ENCODE results near the gene HAAO.

HAAO gene

DNA sequence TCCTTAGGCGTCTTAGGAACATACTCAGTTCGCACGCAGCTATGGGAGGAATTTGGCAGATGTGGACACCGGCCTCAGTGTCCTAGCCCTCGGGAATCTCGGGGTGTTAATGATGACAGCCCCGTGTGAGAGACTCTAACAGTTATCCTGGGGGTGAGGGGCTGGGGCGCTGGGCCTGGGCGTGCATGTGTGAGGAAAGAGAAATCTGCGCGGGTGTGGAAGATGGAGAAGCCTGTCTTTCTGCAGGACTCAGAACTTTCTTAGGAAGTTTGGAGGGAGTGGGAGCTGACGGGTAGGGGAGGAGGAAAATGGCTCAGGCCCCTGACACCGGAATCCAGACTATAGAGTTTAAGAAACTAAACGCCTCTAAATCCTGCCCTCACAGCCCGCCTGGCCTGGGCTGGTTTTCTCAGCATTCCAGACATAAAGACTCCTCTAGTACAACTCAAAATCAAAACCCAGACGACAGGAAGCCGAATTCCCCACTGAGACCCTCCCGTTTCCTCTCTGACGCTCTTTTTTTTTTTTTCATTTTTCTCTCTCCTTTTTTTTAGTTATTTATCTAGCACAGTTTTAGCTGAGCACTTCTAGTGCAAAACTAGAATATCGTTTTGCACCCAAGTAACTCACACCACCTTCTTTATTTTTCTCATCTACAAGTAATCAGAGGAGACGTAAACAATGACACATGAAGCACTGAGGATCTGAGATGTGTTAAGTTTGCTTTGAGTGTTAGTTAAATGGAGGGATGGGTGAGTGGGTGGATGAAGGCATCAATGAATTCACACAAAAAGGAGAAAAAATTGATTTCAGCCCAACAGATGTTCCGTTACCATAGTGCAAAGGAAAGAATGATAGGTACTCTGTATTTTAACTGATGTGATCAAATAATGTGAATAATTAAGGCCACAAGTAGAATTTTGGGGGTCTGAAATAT is 1.2 kb upstream of the HAAO start:
- DNase-seq, result peak in 1 of 56 donors; percentile 40

DNA sequence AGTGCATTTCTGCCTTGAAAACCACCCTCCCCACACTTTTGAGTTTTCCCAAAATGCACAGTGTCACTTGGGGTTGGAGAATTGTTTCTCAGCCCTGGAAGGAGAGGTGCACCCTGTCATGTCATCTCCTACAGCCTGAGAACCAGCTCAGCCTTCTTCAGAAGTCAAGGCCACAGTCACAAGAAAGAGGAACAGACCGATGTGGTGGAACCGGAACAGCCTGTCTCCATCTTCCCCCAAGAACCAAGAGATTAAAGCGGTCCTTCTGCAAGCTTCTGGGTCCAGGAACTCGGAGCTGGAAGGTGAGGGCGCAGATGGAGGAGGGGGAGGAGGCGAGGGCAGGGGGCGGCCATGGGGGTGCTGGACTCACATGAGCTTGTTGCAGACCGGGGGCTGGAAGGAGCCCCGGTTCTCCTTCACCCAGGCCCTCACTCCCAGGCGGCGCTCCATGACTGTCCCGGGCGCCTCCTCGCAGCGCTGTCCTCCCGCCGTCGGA is 248 bp downstream of the HAAO start:
- no peak for DNase-seq

DNA sequence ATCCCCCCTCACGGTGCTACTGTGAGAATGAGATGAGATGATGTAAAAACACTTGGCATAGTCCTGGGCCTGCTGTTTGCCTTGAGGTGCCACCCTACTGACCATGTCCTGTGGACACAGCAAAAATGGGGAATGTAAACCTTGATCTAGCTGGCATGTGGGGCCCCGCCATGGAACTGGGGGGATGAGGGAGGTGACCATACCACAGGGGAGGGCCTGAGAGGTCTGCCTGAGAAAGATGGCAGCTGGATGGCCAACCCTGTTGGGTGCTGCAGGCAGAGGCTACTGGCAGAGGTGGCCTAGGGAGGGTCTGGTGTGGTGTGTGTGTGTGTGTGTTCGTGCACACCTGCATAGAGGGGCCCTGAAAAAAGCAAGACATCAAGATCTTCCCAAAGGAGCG is 777 bp downstream of the HAAO start:
- no peak for DNase-seq

DNA sequence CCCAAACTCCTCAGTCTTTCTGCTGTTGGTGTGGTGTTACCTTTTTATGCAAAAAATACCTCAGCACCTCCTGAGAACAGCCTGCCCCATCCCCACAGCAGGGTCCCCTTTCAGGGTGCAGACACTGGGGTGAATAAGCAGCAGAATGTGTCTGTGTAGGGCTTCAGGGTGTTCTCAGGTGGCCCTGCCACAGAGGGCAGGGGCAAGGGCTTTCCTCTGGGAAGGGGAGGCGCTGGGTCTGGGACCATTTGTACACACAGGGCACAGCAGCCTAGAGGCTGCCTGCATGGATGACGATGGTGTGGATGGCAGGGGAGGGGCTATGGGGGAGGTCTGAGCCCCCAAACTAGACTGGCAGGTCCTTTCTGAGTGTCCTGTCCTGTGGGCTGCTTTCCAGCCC is 2.6 kb downstream of the HAAO start:
- no peak for DNase-seq

DNA sequence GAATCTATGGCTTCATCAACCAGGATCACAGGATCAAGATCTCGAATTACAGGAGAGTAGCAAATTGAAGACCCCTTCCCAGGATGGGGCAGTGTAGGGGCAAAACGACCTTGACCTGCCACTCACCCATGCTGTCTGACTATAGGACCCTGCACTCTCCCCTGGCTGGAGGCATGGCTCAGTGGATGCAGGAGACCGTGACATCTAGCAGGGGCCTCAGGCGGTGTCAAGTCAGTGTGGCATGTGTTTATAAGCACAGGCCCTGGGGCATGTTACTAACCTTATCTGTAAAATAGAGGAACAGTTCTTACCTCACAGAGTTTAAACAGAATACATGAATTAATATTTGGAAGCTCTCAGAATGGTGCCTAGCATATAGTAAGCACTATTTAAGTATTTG is 3.5 kb downstream of the HAAO start:
- DNase-seq, result no peak

DNA sequence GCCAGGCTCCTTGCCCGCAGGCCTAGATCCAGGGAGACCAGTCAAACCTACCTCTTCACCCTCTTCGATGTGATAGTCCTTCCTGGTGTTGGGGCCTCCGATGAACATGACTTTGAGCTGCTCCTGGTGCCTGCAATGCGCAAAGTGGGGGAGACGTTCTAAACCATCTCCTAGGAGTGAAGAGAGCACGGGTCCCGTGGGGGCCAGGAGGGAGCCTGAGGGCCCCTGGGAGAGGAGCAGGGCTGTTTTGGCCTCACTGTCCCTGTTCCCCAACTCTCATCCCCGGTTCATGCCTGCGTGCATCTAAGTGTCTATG is 3.9 kb downstream of the HAAO start:
- DNase-seq, result no peak

DNA sequence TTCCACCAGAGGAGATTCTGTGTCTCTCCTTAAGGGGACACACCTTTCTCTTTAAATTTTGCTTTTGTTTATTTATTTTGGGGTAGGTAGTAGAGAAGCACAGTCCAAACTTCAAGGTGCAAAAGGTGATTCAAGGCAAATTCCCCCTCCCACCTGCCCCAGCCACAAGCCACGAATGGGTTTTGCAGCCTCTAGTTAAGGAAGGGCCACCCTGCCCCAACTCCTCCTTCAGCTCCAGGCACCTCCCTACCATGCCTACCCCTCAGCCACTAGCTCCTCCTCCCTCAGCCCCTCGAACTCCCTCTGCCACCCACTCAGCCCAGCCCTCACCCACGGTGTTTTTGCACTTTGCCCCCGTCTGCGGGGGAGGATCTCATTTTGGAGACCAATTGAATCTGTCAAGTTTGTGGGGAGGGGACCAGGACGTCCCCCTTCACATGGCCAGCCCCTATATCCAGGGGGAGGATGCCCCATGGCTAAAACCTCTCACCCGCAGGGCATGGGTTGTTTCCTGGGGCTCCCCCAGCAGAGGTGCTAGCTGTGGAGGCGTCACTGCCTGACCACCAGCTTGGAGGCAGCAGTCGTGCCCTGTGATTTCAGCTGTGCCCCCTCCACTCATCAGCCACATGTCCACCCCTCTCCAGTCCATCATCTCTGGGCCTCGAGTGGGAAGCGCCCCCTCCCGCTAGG is 4.5 kb downstream of the HAAO start:
- DNase-seq, result no peak

DNA sequence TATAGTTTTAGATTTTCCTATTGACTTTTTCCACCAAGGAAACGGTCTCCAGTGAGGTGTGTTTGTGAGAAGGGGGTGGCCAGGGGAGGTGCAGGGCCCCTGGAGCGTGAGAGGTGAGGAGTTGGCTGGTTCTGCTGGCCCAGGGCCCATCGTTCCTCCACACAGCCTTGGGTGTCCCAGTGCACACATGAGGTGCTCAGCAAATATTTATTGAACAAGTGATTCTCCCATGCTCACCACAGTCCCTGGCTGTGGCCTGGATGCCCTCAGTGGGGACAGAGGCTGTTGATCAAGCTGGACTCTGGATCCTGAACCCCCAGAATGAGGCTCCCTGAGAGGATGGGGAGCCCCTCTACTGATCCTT is 5.0 kb downstream of the HAAO start:
- DNase-seq, result no peak

DNA sequence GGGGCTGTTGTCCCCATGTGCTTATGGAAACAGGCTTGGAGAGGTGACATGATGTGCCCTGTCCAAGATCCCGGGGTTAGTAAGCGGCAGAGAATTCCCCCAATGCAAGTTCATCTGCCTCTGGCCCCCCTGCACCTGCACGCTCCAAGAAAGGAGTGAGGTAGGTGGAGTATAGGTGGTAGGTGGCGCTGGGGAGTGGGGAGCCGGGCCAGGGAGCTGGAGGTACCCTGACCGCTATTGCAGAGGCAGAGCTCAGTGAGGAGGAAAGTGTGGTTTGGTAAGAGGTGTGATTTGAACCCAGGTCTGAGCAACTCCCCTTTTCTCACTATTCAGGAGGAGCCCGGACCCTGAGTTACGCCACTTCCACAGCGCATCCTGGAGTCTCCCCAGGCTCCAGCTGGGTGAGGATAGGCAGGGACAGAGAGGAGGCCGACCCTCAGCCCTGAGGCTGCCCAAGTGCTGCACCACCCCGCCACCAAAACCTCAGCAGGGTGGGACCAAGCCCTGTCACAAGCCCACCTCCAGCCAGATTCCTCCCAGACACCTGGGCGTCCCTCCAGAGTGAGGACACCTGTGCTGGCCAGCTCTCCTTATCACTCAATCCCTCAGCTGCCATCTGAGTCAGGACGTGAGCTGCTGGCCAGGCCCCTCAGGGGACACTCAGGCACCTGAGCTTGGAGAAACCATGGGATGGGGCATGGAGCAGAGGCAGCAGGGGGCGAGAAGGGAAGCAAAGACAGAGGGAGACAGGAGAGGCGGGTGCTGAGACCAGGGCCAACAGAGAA is 5.6 kb downstream of the HAAO start:
- no peak for DNase-seq

DNA sequence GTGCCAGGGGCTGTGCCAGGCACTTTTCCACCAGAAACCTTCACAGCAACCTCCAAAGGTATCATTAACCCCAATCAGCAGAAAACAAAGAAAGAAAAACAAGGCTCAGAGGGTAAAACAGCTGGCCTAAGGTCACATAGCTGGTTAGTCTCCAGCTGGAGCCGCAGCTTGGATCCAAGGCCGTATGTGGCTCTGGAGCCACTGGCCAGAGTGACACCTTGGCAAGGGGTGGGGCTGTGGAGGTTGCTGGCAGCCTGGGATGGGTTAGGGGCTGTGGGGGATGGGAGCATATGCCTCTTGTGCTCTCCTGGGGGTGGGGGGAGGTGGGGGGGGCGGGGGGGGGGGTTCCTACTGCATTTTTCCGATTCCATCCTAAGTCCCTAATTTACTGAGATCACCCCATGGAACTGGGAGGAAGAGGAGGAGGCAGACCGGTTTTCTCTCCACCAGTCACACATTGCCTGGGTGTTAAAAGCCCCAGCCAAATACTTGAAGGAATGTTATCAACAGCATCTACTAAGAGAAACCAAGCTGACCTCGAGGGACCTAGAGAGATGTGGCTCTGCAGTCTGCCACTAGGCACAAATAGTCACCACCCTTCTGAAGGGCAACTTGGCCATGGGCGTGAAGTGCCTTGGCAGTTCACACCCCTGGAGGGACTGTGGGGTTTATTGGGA is 8.0 kb downstream of the HAAO start:
- DNase-seq, result no peak

DNA sequence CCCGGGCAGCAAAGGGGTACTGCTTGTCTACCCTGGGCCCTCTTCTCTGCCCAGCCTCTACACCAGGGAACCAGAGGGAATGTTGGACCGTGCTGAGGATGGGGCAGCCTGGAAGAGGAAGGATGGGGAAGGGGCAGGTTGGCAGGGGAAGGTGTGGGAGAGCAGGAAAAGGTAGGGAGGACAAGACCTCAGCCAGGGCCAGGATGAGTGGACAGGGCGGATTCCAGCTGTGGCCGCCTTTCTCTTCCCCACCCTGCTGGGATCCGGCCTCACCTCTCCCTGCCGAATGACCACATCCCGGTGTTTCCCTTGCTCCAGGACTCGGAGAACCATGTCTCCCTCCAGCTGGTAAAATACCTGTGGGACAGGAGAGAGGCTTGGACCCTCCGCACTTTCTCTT is 8.9 kb downstream of the HAAO start:
- no peak for DNase-seq

DNA sequence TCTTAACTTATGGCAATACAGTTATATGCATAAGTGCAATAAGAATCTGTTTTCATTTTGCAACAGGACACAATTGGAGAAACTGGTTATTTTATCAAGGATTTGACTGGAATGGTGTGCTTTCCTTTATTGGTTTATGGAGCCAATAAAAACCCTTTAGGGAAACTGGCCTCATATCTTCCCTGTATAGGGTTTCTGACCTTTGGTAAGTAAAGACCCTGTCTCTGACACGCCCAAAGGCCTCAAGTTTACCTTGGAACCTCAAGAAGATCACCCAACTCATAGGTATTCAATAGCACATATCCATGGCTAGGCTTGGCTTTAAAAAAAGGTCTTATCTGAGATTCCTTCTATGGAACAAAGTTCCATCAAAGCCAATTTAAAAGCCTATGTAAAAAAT is 11.2 kb downstream of the HAAO start:
- no peak for DNase-seq

DNA sequence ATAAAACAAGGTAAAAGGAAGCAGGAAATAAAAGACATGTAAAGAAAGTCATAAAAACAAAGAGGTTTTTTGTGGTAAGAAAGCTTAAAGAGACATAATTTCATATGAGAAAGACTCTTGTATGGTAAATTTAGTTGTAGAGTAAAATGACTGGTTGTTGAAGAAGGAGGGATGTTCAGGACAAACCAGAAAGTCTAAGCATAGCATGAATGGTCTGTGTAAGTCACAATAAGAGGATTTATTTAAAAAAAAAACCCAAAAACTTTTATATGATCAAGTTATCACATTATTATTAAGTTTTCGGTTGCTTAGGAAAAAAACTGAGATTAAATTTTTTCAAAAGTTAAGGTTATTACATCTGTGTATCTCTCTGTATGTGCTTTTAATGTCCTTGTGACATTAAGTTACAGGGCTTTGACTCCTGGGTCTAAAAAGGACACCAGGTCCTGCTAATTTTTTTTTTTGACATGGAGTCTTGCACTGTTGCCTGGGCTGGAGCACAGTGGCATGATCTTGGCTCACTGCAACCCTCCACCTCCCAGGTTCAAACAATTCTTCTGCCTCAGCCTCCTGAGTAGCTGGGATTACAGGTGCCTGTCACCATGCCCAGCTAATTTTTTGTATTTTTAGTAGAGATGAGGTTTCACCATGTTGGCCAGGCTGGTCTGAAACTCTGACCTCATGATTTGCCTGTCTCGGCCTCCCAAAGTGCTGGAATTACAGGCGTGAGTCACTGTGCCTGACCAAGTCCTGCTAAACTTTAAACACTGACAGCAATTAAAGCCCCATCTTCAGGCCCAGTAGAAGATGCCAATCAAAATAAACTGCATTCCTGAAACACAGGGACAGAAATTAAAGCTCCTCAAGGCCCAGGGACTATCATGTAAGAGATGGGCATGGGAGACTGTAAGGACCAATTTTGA is 14.2 kb downstream of the HAAO start:
- no peak for DNase-seq

DNA sequence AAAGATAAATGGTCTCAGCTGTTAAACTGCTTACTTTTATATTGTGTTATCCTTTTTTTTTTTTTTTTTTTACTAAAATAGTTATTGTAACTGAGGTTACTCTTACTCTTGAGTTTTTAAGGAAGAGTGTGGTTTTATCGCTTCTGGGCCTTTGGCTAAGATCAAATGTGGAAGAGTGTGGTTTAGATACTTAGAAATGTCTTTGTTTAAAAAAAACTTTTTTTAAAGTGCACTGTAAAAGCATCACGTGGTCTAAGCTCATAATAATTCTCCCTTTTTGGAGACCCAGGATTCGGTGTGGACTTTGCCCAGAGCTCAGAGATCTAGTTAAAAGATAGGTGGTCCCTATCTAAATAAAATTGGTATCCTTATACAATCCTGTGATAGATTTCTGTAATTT is 16.6 kb downstream of the HAAO start:
- DNase-seq, result no peak

DNA sequence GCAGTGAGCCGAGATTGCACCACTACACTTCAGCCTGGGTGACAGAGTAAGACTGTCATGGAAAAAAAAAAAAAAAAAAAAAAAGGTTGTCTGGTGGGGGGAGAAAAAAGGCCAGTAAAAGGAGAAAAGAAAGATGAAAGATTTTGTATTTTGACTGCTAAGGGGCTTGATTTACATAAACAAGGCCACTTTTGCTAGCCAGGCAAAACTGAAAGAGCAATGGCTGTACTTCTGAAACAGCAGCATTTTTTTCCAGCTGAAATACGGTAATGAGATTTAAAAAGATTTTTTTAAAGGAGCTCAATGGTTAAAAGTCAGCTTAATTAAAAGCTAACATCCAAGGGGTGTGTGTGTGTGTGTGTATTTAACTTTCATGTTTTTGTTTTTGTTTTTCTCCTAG is 17.2 kb downstream of the HAAO start:
- no peak for DNase-seq

DNA sequence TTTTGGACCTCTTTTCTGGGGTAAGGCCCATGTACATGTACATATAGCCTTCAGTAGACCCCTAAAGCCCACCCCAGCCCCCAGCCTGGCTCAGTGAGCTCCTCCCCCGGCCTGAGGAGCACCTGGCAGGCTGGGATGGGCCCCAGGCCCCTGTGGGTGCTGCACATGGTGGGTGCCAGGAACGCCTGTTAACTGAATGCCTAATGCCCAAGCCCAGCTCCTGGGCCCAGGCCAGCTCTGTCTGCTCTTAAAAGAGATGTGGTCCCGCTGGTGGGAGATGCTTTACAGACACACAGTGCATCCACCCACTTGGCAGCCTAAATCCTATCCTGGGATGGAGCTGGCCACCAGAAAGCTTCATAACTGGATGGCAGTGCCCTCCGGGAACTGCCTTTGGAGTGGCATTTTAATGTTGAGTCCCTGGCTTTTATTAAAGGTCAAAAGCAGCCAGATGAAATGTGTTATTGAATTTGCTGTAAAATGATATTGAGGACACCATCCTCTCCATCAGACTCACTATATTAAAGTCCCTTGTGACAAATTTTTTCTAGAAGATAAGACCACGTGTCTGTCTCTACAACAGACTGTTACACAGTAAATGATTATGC is 20.7 kb downstream of the HAAO start:
- DNase-seq, result no peak

DNA sequence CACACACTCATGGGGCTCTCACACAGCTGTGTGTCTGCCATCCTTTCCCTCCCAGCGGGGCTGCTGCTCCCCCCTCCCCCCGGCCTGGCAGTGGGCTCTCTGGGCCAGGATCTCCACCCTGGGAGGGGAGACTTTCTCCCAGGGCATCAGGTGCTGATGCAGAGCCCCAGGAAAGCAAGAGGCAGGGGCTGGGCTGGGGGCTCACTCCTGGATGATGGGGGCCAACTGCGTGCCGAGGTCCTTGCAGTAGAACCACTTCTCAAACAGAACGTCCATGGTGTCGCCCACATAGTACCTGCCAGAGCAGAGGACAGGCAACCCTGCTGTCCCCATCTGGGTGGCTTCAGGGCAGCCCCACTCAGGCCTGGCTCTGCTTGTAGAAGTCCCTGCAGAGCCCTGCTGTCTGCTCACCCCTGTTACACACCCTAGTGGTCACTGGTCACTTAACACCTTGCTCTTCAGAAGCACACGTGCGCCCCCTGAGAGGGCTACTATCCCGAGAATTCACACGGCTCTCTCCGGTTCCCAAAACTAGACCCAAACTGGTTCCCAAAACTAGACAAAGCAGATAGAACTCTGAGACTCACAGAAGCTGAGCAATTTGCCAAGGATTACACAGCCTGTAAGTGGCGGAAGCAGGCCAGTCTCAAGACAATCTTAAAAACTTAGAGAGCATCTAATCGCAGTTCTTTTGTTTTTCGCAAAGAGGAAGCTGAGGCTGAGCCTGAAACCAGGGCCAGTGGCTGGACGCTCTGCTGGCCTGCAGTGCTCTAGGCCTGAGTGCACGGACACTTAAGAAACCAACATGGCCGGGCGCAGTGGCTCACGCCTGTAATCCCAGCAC is 21.9 kb downstream of the HAAO start:
- peak in 4 of 56 donors; percentile 6 to 38 (median 30) for DNase-seq

DNA sequence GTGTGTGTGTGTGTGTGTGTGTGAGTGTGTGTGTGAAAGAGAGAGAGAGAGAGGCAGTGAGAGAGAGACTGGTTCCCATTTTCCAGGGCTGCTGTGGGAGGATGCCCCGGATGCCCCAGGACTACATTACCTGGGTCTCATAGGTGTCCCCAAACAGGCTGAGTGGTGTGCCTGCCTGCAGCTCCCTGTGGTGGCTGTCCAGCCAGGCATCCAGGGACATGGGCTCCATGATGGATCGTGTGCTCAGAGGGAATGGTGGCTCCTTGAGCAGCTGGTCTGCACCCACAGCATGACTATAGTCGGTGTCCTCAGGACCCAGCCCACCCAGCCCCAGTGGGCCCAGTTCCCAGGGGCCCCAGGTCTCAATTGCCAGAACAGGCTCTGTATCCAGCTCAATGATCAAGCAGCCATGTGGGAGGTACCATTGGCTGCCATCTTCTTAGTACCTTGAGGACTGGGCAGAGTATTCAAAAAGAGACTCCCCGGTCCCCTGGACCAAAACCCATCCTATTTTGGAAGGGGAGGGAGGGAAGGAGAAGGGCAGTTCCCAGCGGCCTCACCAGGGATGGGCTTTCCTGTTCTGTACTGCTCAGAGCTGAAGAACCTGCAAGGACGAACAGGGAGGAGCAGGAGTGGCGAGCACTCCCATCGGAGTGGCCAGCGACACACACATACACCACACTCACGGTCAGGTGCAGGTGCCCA is 22.6 kb downstream of the HAAO start:
- DNase-seq, result no peak
